Thyroid gland (tissue), 4 donors: ENCODE measurements around the gene LPA. TPM values are rescaled to one million over a fixed set of nuclear protein-coding genes. Genes with fewer than 3 reads are reported as not detected.
"Not testable (repeated sequence)": the region's sequence is repeated elsewhere in the genome, so short reads cannot be mapped to it uniquely, and the experiment has no call there.

Experiments
- DNase-seq, 2 donors: peaks; one replicate each; pipeline ENCODE4 v3.0.0-alpha.2; 2019
- H3K27ac ChIP-seq, 3 donors: fragments of 200-600 bp; sonication (generic); 1 replicate in 2 of 3; 2 replicates in 1 of 3; pipeline ENCODE4 v1.5.1; 2016 to 2019; ENCODE audit warnings: mild to moderate bottlenecking in 1 of 3, moderate library complexity in 1 of 3
- H3K27me3 ChIP-seq: fragments of 200-600 bp; sonication (generic); one replicate; pipeline ENCODE4 v1.5.1; 2019
- H3K36me3 ChIP-seq, 2 donors: fragments of 200-600 bp; sonication (generic); one replicate each; pipeline ENCODE4 v1.5.1; 2016 to 2019
- H3K4me1 ChIP-seq, 2 donors: fragments of 200-600 bp; sonication (generic); one replicate each; pipeline ENCODE4 v1.5.1; 2017 to 2019
- H3K4me3 ChIP-seq, 3 donors: fragments of 200-600 bp; sonication (generic); replicated peaks in 1 of 3; 1 replicate in 2 of 3; 2 replicates in 1 of 3; pipeline ENCODE4 v1.5.1; 2016; ENCODE audit warnings: mild to moderate bottlenecking in 1 of 3
- H3K9me3 ChIP-seq: fragments of 200-600 bp; sonication (generic); one replicate; pipeline ENCODE4 v1.5.1; 2017
- CTCF ChIP-seq, 6 experiments: fragments of 200-600 bp in 3 of 6; fragments of 450-650 bp in 3 of 6; sonication (generic) in 3 of 6; IDR thresholded peaks; one replicate each; pipeline ENCODE4 v1.5.1; 2016 to 2019; ENCODE audit warnings: antibody characterized with exemption in 6 of 6, mild to moderate bottlenecking in 2 of 6, inconsistent platforms in 1 of 6, moderate library complexity in 1 of 6
- POLR2A ChIP-seq, 2 donors: fragments of 450-650 bp; IDR thresholded peaks; one replicate each; pipeline ENCODE4 v1.6.1; 2017; ENCODE audit warnings: antibody characterized with exemption in 2 of 2, mild to moderate bottlenecking in 2 of 2, moderate library complexity in 1 of 2
- WGBS, 2 donors: methylation state at CpG; one replicate each; pipeline ENCODE4 v1.1.5; 2017; 5-methylcytosine and 5-hydroxymethylcytosine counted together
- intact Hi-C: fragments of 100-400 bp; cut with DNase I; formaldehyde crosslinking; loops from one replicate; pipeline ENCODE4 v1.15.1; 2023
- total RNA-seq, 4 donors: library from RNA; depleted of rRNA; stranded (reverse); fragments of >200 nt; gene quantifications; one replicate each; pipeline ENCODE4 v1.2.3, GENCODE V29; 2016

LPA gene
- total RNA-seq, 4 donors from 2014 or later = 0.45 to 1.4 TPM; not detected in 2

DNA sequence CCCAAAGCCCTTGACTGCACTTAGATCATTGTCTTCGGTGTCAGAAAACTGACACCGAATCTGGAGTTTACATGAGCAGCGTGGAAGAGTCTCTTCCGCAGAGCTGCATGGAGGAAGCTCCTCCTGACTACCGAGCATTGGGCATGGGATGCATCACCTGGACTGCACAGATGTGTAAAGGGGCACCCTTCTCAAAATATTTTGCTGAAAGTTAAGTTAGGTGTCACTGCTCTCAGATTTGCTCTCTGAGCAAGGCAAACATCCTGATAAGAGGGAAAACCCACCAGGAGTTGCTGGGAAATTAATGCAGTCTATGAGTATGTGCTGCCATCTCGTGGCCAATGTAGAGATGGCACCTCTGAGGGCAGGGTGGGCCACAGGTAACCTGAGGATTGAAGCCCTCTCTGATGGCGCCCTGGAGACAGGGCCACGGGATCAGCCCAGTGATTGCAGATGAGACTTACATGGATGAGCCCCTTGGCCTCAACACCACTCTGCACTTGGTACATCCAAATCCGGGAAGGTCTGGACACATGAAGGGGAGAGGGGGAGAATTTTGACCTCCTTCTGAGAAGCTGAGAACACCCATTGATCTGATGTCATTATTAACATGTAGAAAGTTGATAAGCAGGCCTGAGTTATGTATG, 129.9 kb downstream of the LPA start:
- no peaks in the 10 kb centered on the region for H3K9me3 ChIP-seq
- H3K4me1 ChIP-seq = no peaks in the 10 kb centered on the region
- TF ChIP-seq CTCF (IDR thresholded peaks at IDR 0.05) (peak; percentile 70 to 94 (median 84)), POLR2A (IDR thresholded peaks at IDR 0.05) (no peak)
- no peaks in the 10 kb centered on the region for H3K27me3 ChIP-seq
- intact Hi-C loops = no loop called here
- no peak overlapping the region for H3K4me3 ChIP-seq
- H3K27ac ChIP-seq = no peak overlapping the region
- peak; percentile 56 to 60 for DNase-seq
- 1 to 4% methylated on average over 8 to 9 of the region's 9 CpGs for WGBS, 2 donors
- H3K36me3 ChIP-seq = no peaks in the 10 kb centered on the region

DNA sequence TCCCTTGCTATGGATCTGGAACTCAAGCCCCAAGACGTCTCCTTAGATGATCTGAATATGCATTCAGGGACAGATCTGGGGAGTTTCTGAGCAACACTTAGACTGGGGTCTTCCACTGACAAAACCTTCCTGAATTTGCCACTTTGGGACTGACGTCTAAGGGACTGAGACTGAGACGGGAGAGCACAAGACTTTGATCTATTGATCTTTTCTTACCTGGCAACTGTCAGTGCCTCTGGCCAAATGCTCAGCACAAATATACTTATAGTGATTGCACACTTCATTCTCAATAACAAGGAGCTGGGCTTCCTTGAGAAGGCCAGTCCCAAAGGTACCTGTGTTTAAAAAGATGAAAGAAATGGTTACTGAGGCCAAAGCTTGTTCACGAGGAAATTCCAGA, 131.8 kb downstream of the LPA start:
- Histone ChIP-seq H3K27ac (no peak overlapping the region), H3K9me3 (no peaks in the 10 kb centered on the region), H3K4me3 (no peak overlapping the region), H3K36me3 (no peaks in the 10 kb centered on the region), H3K4me1 (no peaks in the 10 kb centered on the region), H3K27me3 (no peaks in the 10 kb centered on the region)
- intact Hi-C loops = no loop called here
- DNase-seq = no peak
- TF ChIP-seq CTCF (IDR thresholded peaks at IDR 0.05) = no peak
- no peak for TF ChIP-seq POLR2A (IDR thresholded peaks at IDR 0.05)
- WGBS, 2 donors = 66 to 74% methylated on average over 4 of the region's 4 CpGs

DNA sequence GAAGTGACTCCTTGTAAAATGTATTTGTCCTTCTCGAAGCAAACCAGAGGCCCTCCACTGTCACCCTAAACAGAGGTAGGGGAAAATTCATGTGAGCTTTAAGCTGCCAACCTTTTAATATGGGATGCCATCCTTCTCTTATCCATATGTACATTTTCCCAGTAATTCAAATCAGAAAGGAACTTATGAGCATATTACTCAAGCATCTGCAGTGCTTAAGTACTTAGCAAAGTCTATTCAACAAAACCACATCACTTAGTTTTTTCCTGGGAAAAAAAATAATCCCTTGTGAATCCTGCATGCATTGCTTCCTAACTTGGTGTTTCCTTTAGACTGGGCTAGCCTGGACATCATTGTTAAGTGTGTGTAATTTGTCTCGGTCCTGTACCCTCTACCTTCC, 132.2 kb downstream of the LPA start:
- H3K27me3 ChIP-seq = no peaks in the 10 kb centered on the region
- H3K9me3 ChIP-seq = no peaks in the 10 kb centered on the region
- no peaks in the 10 kb centered on the region for H3K4me1 ChIP-seq
- H3K36me3 ChIP-seq = no peaks in the 10 kb centered on the region
- no peak for TF ChIP-seq CTCF (IDR thresholded peaks at IDR 0.05)
- TF ChIP-seq POLR2A (IDR thresholded peaks at IDR 0.05) = no peak
- no peak overlapping the region for H3K27ac ChIP-seq
- DNase-seq = no peak
- no peak overlapping the region for H3K4me3 ChIP-seq
- intact Hi-C loops = no loop called here
- WGBS, 2 donors = 56 to 69% methylated on average over 2 of the region's 2 CpGs

DNA sequence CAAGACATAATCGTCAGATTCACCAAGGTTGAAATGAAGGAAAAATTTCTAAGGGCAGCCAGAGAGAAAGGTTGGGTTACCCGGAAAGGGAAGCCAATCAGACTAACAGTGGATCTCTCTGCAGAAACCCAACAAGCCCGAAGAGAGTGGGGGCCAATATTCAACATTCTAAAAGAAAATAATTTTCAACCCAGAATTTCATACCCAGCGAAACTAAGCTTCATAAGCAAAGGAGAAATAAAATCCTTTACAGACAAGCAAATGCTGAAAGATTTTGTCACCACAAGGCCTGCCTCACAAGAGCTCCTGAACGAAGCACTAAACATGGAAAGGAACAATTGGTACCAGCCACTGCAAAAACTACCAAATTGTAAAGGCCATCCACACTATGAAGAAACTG, 134.6 kb downstream of the LPA start:
- H3K27ac ChIP-seq, H3K9me3 ChIP-seq, DNase-seq, H3K27me3 ChIP-seq, H3K4me1 ChIP-seq, H3K36me3 ChIP-seq, intact Hi-C loops, H3K4me3 ChIP-seq: not testable (repeated sequence)
- 89 to 91% methylated on average over 5 of the region's 5 CpGs for WGBS, 2 donors

GRCh38 chr6:160523223-160523622, 140.9 kb downstream of the LPA start:
- Histone ChIP-seq H3K4me1 (peaks cover 0 to 4% of the 10 kb centered on the region in 2 donors), H3K4me3 (no peak overlapping the region), H3K36me3 (no peaks in the 10 kb centered on the region), H3K9me3 (no peaks in the 10 kb centered on the region), H3K27me3 (no peaks in the 10 kb centered on the region), H3K27ac (no peak overlapping the region)
- no peak for DNase-seq
- WGBS, 2 donors = 97% methylated on average over 5 of the region's 5 CpGs
- intact Hi-C loops = no loop called here
- TF ChIP-seq POLR2A (IDR thresholded peaks at IDR 0.05) (no peak), CTCF (IDR thresholded peaks at IDR 0.05) (no peak)
